NCI-H128 (cell line): ENCODE data around the gene PLD3.
A peak's percentile ranks its signal among the peaks of the same experiment; 100 is the strongest.

Source experiments
- DNase-seq: peaks from one replicate; lab custom pipeline; 2025; ENCODE audit not compliant: unreplicated experiment; lab: John Stamatoyannopoulos, UW

PLD3 gene

DNA sequence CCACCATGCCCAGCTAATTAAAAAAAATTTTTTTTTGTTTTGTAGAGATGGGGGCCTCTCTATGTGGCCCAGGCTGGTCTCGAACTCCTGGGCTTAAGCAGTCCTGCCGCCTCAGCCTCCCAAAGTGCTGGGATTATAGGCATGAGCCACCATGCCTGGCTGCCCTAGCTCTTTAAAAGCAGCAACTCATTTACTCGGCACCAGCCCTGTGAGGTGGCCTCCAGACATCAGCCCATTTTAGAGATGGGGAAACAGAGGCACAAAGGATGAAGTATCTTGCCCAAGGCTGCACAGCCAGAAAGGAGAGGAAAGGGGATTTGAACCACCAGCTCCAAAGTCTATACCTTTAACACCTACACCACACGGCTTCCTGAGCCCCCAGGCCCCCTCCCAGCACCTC is 64.4 kb downstream of the PLD3 start:
- no peak for DNase-seq

DNA sequence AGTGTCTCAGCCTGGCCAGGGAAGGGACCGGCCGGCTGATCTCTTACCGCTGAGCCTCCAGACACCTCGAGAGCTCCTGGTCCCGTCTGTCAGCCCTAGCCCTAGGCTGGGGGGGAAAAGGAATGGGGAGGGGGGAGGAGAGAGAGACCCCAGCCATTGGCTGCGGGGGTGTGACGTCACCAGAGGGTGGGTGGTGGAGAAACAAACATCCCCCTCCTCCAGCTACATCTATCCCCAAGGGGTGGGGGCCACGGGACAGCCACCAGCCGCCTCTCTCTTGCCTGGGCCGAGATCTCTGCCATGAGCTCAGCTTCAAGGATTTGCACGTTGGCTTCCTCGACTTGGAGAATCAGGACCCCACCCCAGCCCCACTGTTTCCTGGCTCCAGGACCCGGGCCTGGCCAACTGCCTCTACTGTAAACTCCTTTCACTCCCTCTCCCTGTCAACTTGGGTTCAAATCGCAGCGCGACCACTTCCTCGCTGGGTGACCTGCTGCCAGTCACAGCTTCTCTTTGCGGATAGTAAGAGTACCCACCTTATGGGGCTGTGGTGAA is 64.9 kb downstream of the PLD3 start, which contains the start of gene PRX:
Gene PRX, minus strand, starts transcription at position 88 of the 555 bp plus-strand sequence. CDS start 5,446 bp downstream, outside the sequence.
- DNase-seq: no peak

DNA sequence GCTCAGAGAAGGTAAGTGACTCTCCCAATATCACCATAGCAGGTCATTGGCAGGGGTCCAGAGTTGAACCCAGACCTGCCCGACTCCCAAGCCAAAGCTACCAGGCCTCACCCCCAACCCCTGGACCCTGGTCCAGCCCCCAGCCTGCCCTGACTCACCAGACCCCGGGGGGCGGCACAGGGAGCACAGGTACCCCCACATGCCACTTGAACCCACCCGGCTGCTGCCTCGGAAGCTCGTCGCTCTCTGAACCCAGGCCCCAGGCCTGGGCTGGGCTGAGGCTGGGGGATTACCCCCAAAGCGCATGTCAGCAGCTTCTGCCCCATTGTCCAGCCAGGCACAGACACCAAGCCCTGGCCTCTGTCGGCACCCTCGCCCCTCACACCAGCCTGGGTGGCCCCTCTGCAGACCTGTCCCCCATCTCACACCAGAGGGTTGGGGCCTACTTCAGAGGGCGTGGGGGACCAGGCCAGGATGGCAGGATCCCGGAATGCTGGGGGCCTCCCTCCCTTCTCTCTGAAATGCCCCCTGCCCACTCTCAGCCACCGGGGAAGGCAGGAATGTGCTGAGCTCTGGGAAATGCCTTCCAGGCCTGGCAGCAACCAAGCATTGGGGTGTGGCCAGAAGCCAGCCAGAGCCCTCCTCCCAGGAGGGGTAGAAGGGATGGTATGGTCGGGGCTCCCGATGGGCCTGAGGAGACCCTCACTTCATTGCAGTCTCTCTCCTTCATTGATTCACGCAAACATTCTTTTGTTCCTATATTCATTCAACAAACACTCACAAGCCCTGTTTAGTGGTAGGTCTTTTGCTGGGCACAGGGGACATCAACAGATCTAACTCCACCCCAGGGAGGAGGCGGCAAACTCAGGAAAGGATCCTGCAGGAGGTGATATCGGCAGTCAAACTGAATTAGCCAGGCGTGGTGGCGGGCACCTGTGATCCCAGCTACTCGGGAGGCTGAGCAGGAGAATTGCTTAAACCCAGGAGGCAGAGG is 66.3 kb downstream of the PLD3 start:
- no peak for DNase-seq

DNA sequence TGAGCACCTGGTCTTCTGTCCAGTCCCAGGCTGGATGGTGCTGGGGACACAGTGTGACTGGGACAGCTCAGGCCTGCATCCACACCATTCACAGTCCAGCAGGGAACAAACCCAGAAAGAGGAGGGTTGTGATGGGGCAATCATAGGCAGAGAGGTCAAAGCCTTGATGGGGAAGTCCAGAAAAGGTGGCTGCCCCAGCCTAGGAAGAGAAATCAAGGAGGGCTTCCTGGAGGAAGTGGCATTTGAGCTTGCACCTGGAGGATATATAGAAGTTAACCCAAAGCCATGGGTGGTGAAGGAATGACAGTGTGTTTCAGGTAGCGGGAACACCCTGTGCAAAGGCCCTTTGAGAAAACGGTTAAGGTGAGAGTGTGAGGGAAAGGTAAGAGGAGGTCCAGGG is 67.3 kb downstream of the PLD3 start:
- no peak for DNase-seq

DNA sequence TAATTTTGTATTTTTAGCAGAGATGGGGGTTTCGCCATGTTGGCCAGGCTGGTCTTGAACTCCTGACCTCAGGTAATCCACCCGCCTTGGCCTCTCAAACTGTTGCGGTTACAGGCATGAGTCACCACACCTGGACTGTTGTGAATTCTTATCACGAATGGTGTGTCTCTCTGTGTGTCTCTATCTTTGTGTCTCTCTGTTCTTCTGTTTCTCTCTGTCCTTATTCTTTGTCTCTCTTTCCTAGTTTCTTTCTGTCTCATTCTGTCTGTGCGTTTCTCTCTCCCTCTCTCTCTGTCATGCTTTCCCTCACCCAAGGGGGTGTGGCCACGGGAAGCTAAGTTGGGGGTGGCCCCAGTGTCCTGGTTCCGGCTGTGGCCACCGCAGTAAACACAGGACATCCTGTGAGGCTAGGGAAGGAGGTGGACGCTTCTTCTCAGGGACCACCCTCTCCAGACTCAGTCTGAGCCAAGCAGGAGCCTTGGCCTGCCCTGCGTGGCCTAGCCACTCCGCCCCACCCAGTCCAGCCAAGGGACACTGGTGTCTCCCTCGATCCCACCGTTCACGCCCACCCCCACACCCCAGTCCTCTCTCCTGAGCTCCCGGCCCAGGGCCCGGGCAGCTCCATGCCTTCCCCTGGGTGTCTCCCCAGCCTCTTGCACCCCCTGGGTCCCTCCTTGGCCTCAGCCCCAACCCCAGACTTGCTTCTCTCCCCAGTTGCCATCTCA is 68.6 kb downstream of the PLD3 start:
- DNase-seq: no peak

DNA sequence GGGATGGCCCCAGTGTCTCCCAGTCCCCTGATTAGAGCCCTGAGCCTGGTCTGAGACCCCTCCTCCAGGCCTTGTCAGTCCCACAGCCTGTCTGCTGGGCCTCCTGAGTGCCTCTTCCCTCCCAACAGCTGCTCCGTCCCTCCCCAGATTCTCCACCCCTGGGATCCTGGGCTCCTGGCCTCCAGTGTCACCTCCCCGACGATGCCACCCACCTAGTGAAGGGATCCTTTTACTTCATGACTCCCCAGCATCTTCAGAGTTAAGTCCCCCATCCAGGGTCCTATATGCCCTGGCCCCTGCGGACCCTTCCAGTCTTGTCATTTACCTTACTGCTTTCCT is 69.1 kb downstream of the PLD3 start:
- no peak for DNase-seq

DNA sequence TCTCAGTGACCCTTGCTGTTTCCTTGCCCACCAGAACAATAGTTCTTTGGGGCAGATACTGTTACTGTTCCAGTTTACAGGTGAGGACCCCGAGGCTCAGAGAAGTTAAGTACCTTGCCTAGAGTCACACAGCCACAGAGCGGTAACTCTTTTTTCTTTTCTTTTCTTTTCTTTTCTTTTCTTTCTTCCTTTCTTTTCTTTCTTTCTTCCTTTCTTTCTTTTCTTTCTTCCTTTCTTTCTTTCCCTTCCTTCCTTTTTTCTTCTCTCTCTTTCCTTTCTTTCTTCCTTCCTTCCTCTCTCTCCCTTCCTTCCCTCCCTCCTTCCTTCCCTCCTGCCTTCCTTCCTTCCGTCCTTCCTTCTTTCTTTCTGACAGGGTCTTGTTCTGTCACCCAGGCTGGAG is 69.5 kb downstream of the PLD3 start:
- DNase-seq: no peak

DNA sequence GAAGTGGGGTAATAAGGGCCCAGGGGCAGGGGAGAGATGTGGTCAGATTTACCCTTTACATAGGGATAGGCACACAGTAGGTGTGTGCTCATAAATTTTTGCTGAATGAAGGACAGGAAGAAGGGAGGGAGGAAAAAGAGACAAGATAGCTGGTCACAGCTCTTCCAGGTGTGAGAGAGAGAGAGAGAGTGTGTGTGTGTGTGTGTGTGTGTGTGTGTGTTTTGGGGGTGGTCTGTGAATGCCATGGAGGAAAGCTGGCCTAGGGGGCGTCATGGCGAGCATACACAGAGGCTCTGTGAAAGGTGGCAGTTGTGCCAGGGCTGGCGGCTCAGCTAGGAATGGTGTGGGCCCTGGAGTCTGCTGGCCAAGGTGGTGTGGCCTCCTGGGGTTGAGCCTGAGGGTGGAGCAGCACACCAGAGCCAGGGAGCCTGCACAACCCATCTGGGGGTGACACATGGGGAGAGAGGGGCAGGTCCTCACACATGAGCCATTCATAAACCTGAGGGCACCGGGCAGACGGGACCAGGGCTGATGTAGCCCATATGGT is 70.6 kb downstream of the PLD3 start:
- DNase-seq: no peak

DNA sequence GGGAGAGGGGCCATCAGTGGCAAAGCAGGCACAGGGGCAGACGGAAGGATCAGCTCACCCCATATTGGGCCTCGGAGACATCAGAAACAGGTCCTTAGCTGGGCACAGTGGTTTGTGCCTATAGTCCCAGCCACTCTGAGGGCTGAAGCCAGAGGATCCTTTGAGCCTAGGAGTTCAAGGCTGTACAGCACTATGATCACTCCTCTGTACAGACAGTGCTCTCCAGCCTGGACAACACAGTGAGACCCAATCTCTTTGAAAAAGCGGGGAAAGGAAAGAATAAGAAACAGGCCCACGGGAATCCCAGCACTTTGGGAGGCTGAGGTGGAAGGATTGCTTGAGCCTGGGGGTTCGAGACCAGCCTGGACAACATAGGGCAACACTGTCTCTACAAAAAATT is 71.3 kb downstream of the PLD3 start:
- DNase-seq: no peak

DNA sequence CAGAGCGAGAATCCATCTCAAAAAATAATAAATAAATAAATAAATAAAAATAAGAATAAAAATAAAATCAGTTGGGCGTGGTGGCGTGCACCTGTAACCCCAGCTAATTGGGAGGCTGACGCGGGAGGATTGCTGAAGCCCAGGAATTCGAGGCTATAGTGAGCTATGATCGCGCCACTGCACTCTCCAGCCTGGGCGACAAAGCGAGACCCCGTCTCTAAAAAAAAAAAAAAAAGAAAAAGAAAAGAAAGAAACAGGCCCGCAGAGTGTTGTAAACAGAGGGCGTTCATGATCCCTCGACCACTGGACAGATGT is 71.9 kb downstream of the PLD3 start:
- no peak for DNase-seq

DNA sequence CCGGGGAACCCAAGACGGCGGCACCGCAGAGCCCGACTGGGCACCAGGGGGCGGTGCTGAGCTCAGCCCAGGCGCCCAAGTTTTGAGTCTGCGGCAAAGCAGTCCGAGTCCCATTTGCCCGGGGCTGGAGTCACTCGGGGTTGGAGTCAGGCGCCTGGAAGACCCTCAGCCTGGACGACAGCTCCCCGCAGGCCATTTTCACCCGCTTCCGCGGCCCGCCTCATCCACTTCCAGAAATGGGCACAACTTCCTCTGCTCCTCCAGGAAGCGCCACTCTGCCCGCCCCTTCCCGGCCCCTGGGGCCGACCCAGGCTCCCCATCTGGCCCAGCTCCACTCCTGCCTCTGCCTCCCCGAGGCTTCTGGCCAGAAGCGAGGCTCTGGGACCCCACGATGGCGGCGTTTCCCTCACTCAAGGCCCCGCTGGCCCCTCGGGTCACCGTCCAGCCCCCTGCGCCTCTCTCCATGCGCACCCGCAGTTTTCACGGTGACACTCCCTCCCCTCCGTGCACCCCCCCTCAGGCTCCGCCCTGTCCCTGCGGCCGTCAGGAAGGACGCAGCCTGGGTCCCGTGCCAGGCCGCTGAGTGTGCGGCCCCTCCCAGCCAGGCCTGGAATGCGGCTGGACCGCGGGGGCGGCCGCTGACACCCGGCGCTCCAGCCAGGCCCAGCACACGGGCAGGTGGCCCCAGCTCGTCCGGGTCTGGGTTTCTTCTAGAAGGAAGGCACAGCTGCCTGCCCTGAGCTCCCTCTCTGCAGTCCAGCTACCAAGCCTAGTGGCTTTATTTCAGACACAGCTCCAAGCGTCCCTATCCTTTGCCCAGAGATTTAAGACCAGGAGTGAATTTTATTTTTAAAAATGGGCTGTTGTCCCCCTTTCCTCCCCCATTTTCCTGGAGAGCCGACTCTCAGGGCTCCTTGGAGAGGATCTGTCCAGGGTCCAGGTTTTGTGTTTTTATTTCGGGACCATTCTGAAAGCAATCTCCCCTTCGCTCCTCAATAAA is 72.6 kb downstream of the PLD3 start:
- peak; percentile 48 for DNase-seq

DNA sequence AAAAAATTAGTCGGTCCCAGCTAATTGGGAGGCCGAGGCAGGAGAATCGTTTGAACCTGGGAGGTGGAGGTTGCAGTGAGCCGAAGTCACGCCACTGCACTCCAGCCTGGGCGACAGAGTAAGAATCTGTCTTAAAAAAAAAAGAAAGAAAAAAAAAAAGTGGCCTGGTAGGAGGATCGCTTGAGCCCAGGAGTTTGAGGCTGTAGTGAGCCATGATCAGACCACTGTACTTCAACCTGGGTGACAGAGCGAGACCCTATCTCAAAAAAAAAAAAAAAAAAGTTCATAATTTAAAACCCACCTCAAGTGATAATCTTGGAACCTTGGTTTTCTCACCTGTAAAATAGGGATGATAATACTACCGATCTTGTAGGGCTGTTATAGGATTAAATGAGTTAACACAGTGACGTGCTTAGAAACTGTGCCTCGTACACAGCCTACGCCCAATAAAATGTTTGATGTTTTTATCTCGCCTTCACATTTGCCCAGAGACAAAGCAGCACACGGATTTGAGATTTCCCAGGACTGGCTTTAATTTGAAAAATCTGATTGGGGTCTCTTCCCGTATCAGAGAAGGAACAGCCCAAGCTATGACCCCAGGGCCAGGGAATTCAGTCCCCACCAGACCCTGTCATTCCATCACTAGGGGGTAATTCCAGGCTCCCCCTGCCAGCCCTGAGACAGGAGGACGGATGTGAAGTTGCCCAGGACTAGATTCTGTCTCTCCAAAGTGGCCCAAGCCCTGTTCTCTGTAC is 73.7 kb downstream of the PLD3 start:
- DNase-seq: no peak

DNA sequence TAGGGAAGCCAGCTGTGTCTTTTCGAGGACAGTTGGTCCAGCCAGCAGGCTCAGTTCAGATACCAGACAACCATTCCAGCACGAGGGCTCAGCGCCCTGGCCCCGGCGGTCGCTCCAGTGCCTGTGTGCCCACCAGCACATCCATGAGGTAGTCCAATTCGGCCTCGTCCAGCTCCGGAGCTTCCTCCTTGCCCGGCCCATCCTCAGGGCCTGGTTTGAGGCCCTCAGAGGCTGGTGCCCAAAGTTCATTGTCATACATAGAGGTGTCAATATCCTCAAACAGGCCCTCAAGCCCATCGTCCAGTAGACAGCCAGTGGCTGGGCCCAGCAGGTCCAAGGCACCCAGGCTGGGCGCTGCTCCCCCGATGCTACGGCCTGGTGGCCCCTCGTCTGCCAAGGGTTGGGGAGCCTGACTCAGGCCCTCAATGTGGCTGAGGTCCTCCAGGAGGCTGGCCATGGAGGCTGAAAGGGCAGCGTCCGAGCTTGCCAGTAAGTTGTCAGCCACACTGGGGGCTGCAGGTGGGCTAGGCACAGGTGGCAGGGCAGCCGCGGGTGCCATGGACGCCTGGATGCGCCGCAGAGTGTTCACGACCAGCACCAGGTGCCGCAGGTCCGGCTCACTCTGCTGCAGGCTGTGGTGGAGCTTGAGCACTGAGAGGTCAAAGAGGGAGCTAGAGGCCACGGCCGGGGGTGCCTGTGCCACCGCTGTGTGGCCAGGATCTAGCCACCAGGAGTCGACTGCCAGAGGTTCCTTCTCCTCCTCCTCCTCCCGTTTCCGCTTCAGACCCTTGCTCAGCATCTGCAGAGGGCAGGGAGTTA is 74.5 kb downstream of the PLD3 start:
- no peak for DNase-seq

DNA sequence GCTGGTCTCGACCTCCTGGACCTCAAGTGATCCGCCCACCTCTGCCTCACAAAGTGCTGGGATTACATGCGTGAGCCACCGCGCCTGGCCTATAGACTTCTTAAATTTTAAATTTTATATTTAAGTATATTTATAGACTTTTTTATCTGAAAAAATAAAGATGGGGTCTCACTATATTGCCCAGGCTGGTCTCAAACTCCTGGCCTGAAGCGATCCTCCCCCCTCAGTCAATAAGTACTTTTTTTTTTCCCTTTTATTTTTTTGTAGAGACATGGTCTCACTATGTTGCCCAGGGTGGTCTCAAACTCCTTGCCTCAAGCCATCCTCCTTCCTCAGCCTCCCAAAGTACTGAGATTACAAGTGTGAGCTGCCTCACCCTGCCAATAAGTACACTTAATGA is 75.4 kb downstream of the PLD3 start:
- DNase-seq: no peak

DNA sequence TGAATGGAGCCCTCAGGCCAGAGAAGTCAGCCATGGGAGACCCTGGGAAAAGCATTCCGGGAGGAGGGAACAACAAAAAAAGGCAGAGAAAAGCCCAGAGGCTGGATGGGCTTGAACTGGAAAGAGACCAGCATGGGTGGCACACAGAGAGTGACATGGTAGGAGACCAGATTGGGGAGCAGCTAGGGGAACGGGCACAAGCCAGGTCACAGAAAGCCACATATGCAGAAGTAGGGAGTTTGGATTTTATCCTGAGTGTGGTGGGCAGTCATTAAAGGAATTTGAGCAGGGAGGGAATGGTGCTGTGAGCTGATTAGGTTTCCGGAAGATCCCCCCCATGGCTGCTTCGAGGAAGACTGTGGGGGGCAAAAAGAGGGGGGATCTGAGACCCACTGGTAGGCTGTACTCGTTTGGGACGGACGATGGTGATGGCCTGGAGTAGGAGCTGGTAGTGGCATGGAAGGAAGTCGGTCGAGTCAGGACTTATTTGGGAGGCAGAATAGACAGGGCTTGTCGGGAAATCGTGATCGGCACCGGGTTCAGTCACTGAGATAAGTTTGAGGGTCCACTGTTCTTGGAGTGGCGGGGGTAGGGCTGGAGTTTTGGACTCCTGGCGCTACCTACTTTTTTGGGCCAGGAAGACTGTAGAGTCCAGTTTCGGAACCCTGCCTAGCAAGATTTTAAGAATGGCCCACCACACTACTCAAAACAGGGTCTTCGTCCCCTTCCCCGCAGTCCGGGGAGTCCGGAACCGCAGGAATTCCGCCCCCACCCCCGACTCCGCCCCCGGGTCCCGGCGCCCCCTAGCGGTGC is 76.3 kb downstream of the PLD3 start:
- DNase-seq: no peak

DNA sequence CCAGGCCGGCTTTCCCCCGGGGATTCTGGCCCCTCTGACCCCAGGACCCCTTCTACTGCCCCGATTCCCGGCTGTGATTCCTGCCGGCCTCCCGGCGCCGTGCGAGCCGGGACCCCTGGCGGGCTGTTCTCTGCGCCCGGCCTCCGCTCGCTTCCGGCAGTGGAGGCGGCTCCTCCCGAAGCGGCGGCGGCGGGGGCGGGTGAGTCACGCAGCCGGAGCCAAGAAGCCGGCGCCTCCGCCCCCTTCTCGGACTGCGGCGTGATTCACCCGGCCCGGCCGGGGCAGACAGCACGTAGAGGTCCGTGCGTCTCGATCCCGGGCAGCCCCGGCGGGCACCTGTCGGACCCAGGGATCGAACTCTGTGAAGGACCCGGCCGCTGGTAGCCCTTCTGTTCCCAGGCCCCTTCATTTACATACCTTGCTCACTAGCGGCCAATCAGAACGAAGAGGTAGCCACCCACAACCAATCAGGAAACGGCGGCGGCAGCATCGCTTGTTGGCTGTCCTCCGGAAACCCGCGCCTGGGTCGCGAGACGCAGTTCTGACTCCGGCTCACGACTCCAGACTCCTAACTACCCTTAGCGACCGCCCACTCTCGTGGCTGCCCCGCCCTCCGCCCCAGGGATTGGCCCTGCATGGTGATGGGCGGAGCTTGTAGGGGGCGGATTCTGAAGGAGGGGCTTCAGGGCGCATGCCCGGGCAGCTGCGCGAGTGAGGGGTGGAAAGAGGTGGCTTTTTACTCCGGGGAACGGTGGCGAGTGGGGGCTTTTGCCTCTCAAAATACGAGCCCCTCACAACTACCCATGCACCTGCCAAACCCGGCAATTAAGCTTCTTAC is 77.2 kb downstream of the PLD3 start, which contains the start of gene SERTAD1:
Gene SERTAD1, minus strand, starts transcription at position 543 of the 838 bp plus-strand sequence. CDS start 2,446 bp downstream, outside the sequence.
- peak; percentile 98 for DNase-seq
